Measurements from ENCODE around the gene BTN3A1.
"Not testable (repeated sequence)": the region's sequence is repeated elsewhere in the genome, so short reads cannot be mapped to it uniquely, and the experiment has no call there.

BTN3A1 gene

DNA sequence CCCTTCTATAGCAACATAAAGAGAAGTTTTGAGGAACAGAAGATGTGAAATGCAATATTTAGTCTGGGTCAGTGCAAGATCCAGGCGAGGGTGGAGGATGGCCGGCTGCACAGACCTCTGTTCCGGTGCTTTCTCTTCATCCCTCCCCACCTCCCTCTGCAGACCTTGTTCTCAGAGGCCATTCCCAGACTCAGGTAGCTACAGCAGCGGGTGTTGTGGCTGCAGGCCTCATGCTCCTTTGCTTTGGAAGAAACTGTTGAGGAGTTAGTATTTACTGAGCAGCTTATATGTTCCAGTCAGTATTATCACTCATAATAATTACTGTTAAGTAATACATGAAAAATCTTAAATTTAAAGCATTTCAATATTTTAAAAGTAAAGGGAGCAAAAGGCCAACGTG lies 39.9 kb downstream of the BTN3A1 start:
- no peak for DNase-seq (ENCODE audit: low read depth)

DNA sequence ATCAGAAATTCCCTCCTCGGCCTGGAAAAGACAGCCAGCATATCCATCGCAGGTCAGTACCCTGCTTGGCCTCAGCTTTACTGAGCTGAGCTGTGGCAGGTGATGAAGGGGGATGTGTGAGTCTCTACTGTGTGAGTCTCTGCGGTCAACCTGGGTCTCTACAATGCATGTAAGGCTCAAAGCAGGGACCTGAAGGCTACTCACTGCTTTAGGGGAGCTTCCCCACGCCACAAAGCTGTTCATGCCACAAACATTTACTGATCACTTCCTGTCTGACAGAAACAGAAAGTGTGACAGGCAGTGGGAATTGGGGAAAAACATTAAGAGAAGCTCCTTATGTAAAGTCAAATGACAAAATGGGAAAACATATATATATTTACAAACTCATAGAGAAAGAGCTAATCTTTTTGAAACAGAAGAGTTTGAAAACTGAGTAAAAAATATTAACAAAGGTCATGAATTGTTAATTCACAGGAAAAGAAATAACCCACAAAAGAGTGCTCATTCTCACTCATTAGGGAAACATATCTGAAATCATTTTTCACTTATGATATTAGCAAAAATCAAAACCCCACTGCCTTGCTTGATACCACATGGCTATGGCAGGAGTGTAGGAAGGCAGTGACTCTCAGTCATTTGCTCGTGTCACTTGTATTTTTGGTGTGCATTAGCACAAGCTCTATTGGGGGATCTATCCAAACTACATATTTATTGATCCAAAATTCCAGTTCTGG lies 44.0 kb downstream of the BTN3A1 start:
- DNase-seq (ENCODE audit: low read depth) = no peak

DNA sequence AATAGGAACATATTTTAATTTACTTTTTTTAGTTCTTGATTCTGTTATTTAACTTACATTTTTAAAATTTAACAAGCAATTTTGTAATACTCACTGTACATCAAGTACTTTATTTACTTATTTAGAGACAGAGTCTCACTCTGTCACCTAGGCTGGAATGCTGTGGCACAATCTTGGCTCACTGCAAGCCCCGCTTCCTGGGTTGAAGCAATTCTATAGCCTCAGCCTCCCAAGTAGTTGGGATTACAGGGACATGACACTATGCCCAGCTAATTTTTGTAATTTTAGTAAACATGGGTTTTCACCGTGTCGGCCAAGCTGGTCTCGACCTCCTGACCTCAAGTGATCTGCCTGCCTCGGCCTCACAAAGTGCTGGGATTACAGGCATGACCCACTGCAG lies 45.2 kb downstream of the BTN3A1 start:
- no peak for DNase-seq (ENCODE audit: low read depth)

DNA sequence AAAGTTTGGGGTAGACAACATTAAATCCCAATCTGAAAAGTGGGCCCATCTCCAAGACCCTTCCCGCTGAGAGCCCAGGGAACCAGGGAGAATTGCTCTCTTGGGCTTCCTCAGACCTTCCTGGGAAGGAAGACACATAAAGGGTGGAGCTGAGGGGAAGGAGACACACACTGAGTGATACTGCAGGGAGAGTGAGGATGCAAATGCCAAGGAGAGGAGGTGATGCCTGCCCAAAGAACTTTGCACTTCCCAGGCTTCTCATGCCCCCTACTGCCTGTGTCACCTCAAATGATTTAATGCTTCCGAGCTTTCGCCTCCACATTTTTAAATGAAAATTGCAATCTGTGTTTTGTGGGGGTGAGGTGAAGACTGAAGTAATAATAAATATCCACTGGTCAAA lies 48.2 kb downstream of the BTN3A1 start:
- no peak for DNase-seq (ENCODE audit: low read depth)

DNA sequence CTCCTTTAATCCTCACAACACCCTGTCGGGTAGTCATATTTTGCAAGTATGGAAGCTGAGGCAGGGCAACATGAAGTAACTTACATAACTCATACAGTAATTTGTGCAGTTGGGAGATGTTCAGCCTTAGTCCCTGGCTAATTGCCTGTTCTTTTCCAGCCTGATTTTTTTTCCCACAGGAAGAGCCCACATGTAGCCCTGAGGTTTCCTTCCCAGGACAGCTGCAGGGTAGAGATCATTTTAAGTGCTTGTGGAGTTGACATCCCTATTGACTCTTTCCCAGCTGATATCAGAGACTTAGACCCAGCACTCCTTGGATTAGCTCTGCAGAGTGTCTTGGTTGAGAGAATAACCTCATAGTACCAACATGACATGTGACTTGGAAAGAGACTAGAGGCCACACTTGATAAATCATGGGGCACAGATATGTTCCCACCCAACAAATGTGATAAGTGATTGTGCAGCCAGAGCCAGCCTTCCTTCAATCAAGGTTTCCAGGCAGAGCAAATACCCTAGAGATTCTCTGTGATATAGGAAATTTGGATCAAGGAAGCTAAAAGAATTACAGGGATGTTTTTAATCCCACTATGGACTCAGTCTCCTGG lies 50.7 kb downstream of the BTN3A1 start:
- DNase-seq (ENCODE audit: low read depth) = no peak

DNA sequence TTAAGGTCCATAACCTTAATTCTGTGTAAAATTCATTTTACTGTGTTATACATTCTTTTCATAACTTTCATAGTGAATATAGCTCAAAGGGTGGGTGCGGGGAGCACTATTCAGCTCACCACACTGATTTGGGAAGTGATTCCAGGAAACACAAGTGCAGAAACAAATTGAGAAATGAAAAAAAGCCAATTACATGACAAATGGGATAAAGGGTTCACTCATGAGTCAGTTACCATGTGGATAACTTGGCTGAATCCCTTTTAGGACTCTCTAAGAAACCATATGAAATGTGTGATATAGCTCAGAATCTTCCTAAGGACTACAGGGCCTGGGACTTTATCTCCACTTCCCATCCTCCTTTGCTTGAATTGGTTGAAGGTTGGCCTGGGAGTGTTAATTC lies 52.6 kb downstream of the BTN3A1 start:
- DNase-seq (ENCODE audit: low read depth) = no peak

DNA sequence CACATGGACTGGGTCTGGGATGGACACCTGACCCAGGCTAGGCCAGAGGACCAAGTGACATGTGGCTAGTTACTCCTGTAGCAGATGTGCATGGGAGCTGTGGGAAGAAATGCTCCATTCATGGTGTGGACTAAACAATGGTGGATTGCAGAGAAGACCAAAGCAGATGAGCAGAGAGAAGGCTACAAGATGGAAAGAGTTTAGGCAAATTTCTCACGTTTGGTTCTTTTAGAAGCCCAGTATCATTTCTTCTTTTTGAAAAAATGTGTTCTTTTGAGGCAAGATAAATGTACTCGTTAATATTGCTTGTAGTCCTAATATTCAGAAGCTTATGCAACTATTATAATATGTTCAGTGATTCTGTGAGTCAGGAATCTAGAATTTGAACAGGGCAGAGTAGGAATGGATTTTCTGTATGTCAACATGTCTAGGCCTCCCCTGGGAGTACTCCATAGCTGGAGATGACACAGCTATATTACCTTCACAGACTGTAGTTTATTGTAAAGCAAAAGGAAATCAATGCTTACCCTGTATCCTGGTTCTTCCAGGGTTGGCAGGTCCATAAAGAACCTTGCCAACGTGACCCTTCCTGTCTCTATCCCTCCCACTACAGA lies 53.4 kb downstream of the BTN3A1 start:
- DNase-seq (ENCODE audit: low read depth) = no peak

DNA sequence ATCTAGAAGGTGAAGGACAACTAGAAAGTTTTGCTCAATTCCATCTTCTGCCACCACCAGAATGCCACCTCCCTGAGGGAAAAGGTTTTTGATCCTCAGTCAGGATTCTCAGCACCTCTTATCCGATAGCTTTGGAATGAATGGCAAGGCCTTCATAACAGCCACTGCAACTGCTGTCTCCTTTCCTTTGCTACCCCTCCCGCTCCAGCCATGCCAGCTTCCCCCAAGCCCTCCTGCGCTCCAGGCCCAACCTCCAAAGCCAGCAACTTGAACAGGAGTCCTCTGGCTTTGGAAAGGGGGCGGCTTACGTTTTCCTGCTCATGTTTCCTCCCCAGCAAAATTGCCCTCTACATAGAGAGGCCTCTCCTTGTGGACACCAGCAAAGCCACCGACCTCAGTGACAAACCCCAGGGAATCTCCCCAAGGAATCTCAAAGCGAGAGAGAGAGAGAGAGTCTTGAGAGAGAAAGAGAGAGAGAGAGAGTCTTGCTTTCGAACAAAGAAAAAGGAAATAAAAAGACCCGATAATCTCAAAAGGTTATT lies 55.3 kb downstream of the BTN3A1 start:
- no peak for DNase-seq (ENCODE audit: low read depth)

DNA sequence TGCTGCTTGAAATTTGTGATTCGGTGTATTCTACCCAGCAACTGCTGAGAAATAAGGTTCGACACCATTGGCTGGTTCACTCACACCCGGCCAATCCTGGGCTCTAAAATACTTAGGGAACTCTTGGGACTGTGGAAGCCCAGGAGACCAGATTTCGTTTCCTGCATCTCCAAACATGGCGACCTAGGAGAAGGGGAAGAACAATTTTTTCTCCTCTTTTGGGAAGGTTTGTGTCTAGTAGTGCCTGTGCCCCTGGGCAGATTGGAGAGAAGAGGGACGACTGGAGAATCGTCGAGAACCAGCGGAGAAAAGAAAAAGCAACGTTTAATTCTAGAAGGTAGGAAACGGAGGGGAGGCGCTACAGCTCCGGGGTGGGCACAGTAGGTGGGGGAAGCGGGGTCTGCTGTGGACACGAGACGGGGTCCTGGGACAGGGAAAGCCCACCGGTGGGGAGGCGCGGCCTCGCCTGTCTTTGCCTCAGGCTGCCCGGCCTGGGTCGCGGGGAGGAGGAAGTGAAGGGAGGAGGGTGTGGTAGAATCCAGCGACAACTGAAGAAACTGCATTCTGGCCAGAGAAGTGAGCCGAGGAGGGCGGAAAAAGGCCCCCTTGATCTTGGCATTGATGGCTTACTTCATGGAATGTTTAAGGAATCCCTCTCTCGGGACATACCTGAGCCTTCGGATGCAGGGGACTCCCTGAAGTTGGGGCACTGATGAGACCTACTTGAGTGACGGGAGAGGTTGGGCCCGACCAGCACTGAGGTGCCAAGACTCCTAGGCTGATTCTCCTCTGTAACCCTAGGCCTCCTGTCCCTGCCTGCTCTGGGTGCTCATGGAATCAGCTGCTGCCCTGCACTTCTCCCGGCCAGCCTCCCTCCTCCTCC lies 56.0 kb downstream of the BTN3A1 start, which contains the start of gene BTN2A1:
Gene BTN2A1, plus strand, starts transcription at position 150 of the 883 bp plus-strand sequence. Its CDS starts 682 bp downstream, at position 832.
- peak; percentile 84 for DNase-seq (ENCODE audit: low read depth)

DNA sequence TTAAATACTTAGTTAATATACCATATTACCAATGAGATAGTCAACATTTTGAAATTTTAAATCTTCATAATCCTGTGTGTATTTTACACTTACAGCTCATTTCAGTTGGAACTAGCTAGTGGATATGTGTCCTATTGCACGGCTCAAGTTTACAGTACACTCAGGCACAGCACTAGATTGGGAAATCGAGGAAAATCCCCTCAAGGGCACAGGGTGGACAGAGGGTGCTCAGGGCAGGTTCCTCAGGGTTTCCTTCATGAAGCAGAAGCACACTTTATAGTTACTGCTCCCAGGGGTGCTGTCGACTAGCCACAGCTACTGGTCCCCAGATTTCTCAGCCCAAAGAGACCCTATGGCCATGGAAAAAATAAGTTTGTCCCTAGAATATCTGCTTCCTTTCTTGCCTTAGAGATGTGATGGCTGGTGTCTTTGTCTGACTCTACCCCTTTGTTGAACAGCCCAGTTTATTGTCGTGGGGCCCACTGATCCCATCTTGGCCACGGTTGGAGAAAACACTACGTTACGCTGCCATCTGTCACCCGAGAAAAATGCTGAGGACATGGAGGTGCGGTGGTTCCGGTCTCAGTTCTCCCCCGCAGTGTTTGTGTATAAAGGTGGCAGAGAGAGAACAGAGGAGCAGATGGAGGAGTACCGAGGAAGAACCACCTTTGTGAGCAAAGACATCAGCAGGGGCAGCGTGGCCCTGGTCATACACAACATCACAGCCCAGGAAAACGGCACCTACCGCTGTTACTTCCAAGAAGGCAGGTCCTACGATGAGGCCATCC lies 57.1 kb downstream of the BTN3A1 start:
- no peak for DNase-seq (ENCODE audit: low read depth)

DNA sequence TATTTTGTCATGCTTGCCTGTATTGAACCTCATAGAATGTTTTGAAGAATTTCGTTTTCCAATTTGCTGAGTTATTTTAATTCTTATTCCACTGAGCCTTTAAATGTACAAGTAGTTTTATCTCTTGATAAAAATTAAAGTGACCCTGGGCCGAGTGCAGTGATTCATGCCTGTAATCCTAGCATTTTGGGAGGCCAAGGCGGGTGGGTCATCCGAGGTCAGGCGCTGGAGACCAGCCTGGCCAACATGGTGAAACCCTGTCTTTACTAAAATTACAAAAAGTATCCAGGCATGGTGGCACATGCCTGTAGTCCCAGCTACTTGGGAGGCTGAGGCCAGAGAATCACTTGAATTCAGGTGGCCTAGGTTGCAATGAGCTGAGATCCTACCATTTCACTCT lies 59.3 kb downstream of the BTN3A1 start:
- not testable (repeated sequence) for DNase-seq (ENCODE audit: low read depth)

DNA sequence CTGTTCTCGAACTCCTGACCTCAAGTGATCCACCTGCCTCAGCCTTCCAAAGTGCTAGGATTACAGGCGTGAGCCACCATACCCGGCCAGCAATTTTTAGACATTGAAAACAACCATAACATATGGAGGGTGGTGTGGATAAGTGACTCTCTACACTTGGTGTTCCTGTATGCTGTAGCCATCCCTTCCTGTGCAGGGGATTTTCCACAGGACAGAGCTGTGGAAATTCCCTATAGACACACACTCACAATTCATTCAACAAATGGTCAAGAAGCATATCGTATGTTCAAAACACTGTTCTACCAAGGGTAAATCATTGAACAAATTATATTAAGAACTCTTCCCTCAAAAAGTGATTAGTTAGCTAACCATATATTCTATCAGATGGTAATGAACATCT lies 61.9 kb downstream of the BTN3A1 start:
- no peak for DNase-seq (ENCODE audit: low read depth)

DNA sequence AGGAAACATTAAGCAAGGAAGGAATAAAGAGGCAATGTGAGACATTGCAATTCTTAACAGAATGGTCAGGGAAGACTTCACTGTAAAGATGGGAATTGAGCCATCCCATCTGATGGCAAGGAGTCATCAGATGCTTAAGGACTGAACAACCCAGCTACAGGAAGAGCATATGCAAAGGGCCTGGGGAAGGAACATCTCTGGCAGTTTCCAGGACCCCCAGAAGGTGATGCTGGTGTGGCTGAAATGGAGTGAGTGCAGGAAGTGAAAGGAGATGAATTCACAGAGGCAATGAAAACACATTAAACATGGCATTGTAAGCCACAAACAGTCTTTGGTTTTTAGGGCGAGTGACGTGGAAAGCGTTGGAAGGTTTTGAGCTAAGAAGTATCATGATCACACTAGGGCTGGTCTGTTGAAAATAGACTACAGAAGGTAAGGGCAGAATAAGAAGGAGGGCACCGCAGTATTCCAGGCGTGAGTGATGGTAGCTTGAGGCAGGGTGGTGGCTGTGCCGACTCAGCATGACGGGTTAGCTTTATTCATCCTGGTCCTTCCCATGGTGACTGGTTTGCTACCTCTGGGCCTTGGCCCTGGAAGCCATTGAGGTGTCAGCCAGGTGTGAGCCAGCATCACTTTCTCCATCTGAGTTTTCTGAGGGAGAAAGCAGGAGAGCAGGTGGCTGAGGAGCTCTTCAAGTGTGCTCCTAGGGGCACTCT lies 62.5 kb downstream of the BTN3A1 start:
- DNase-seq (ENCODE audit: low read depth) = no peak

Data from non-pigmented ciliary epithelial cell (primary cell).